Vagina (tissue), 2 donors: ENCODE results near the gene MRPS10. TPM values are rescaled to one million over a fixed set of nuclear protein-coding genes. Genes with fewer than 3 reads are reported as not detected.
"Not testable (repeated sequence)": the region's sequence is repeated elsewhere in the genome, so short reads cannot be mapped to it uniquely, and the experiment has no call there.

Experiments used
- DNase-seq, 2 donors: peaks; one replicate each; pipeline ENCODE4 v3.0.0-alpha.2; 2017; ENCODE audit errors: extremely low spot score in 2 of 2
- H3K27ac ChIP-seq: fragments of 200-600 bp; sonication (generic); one replicate; pipeline ENCODE4 v1.5.1; 2019
- H3K27me3 ChIP-seq: fragments of 200-600 bp; sonication (generic); one replicate; pipeline ENCODE4 v1.5.1; 2019
- H3K36me3 ChIP-seq, 2 donors: fragments of 200-600 bp; sonication (generic); one replicate each; pipeline ENCODE4 v1.5.1; 2017 to 2019
- H3K4me1 ChIP-seq: fragments of 200-600 bp; sonication (generic); one replicate; pipeline ENCODE4 v1.5.1; 2019
- H3K4me3 ChIP-seq, 2 donors: fragments of 200-600 bp; sonication (generic); 1 replicate in 1 of 2; 2 replicates in 1 of 2; pipeline ENCODE4 v1.5.1; 2016 to 2019
- H3K9me3 ChIP-seq: fragments of 200-600 bp; sonication (generic); one replicate; pipeline ENCODE4 v1.5.1; 2019
- CTCF ChIP-seq, 3 experiments: fragments of 450-650 bp in 2 of 3; fragments of 200-600 bp in 1 of 3; sonication (generic) in 1 of 3; IDR thresholded peaks; one replicate each; pipeline ENCODE4 v1.5.1; 2017 to 2019; ENCODE audit warnings: antibody characterized with exemption in 3 of 3, mild to moderate bottlenecking in 2 of 3, moderate library complexity in 2 of 3
- POLR2A ChIP-seq, 2 donors: fragments of 450-650 bp; IDR thresholded peaks; one replicate each; pipeline ENCODE4 v1.6.1; 2017; ENCODE audit warnings: antibody characterized with exemption in 2 of 2, mild to moderate bottlenecking in 2 of 2, moderate library complexity in 2 of 2
- POLR2AphosphoS5 ChIP-seq, 2 donors: sonication (generic); formaldehyde crosslinking; IDR thresholded peaks; one replicate each; pipeline ENCODE4 v1.9.0; 2017; ENCODE audit warnings: antibody characterized with exemption in 2 of 2, mild to moderate bottlenecking in 2 of 2, low read depth in 1 of 2; ENCODE audit not compliant: insufficient read depth in 1 of 2
- intact Hi-C: fragments of 100-400 bp; cut with DNase I; formaldehyde crosslinking; loops from one replicate; pipeline ENCODE4 v1.15.1; 2023
- total RNA-seq: library from RNA; depleted of rRNA; stranded (reverse); fragments of >200 nt; gene quantifications from one replicate; pipeline ENCODE4 v1.2.3, GENCODE V29; 2016

The MRPS10 gene
- total RNA-seq, 1 donor from 2014 or later: 21.4 TPM

GRCh38 chr6:42204768-42205282 lies 12.8 kb downstream of the MRPS10 start:
- Histone ChIP-seq H3K36me3 (peaks cover 0 to 24% of the 10 kb centered on the region in 2 donors), H3K9me3 (no peaks in the 10 kb centered on the region), H3K4me1 (peaks cover 22% of the 10 kb centered on the region), H3K27ac (no peak overlapping the region), H3K27me3 (no peaks in the 10 kb centered on the region), H3K4me3 (no peak overlapping the region)
- no peak for DNase-seq
- intact Hi-C loops: no loop called here
- TF ChIP-seq CTCF (IDR thresholded peaks at IDR 0.05): no peak
- no peak for TF ChIP-seq POLR2AphosphoS5 (IDR thresholded peaks at IDR 0.05; ENCODE audit: insufficient read depth in 1 of 2, low read depth in 1 of 2)
- TF ChIP-seq POLR2A (IDR thresholded peaks at IDR 0.05): no peak

DNA sequence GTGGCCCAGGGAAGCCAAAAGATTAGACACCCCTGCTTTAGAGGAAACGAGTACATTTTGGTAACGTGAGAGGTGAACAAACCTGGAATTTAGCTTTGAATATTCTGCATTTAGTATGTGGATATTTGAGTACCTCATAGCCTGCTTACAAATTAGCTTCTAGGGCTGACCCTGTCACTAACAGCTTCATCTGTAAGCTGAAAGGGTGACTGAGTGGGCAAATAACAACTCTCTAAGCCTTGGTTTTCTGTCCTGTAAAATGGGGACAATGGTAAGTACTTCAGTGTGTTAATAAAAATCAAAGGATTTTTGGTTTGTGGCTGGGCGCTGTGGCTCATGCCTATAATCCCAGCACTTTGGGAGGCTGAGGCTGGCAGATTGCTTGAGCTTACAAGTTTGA lies 14.5 kb downstream of the MRPS10 start:
- Histone ChIP-seq H3K27me3 (no peaks in the 10 kb centered on the region), H3K36me3 (peaks cover 0 to 8% of the 10 kb centered on the region in 2 donors), H3K4me3 (no peak overlapping the region), H3K27ac (no peak overlapping the region), H3K9me3 (no peaks in the 10 kb centered on the region), H3K4me1 (peaks cover 24% of the 10 kb centered on the region)
- intact Hi-C loops: no loop called here
- DNase-seq: no peak
- TF ChIP-seq POLR2AphosphoS5 (IDR thresholded peaks at IDR 0.05; ENCODE audit: insufficient read depth in 1 of 2, low read depth in 1 of 2) (no peak), POLR2A (IDR thresholded peaks at IDR 0.05) (no peak), CTCF (IDR thresholded peaks at IDR 0.05) (no peak)

GRCh38 chr6:42202131-42202915 lies 15.3 kb downstream of the MRPS10 start:
- H3K27ac ChIP-seq, H3K27me3 ChIP-seq, intact Hi-C loops, DNase-seq, H3K4me3 ChIP-seq, H3K9me3 ChIP-seq, H3K36me3 ChIP-seq: not testable (repeated sequence)
- H3K4me1 ChIP-seq: peaks cover 33% of the 10 kb centered on the region

GRCh38 chr6:42201382-42201781 lies 16.3 kb downstream of the MRPS10 start:
- intact Hi-C loops: no loop called here
- H3K9me3 ChIP-seq: no peaks in the 10 kb centered on the region
- no peak for TF ChIP-seq POLR2AphosphoS5 (IDR thresholded peaks at IDR 0.05; ENCODE audit: insufficient read depth in 1 of 2, low read depth in 1 of 2)
- TF ChIP-seq CTCF (IDR thresholded peaks at IDR 0.05): no peak
- TF ChIP-seq POLR2A (IDR thresholded peaks at IDR 0.05): no peak
- no peaks in the 10 kb centered on the region for H3K36me3 ChIP-seq
- peaks cover 38% of the 10 kb centered on the region for H3K4me1 ChIP-seq
- H3K27me3 ChIP-seq: no peaks in the 10 kb centered on the region
- H3K4me3 ChIP-seq: no peak overlapping the region
- H3K27ac ChIP-seq: peak overlapping the region; percentile 78
- no peak for DNase-seq

GRCh38 chr6:42200035-42200434 lies 17.6 kb downstream of the MRPS10 start:
- no peak for DNase-seq
- TF ChIP-seq POLR2AphosphoS5 (IDR thresholded peaks at IDR 0.05; ENCODE audit: insufficient read depth in 1 of 2, low read depth in 1 of 2) (peak in 1 of 2 donors; percentile 82), POLR2A (IDR thresholded peaks at IDR 0.05) (no peak)
- Histone ChIP-seq H3K36me3 (no peaks in the 10 kb centered on the region), H3K9me3 (no peaks in the 10 kb centered on the region), H3K4me3 (no peak overlapping the region), H3K27me3 (no peaks in the 10 kb centered on the region), H3K4me1 (peaks cover 38% of the 10 kb centered on the region), H3K27ac (peak overlapping the region; percentile 78)
- intact Hi-C loops: no loop called here
